Activated T-helper 9 cell treated with anti-CD3 and anti-CD28 coated beads, Interleukin-2, amount 50 U/mL, for 16 hours (primary cell): ENCODE measurements around the gene MBD3.
"Not testable (repeated sequence)": the region's sequence is repeated elsewhere in the genome, so short reads cannot be mapped to it uniquely, and the experiment has no call there.

ENCODE experiments used
- DNase-seq: peaks from one replicate; pipeline ENCODE4 v3.0.0-alpha.2; 2020; ENCODE audit warnings: low read depth

The MBD3 gene

DNA sequence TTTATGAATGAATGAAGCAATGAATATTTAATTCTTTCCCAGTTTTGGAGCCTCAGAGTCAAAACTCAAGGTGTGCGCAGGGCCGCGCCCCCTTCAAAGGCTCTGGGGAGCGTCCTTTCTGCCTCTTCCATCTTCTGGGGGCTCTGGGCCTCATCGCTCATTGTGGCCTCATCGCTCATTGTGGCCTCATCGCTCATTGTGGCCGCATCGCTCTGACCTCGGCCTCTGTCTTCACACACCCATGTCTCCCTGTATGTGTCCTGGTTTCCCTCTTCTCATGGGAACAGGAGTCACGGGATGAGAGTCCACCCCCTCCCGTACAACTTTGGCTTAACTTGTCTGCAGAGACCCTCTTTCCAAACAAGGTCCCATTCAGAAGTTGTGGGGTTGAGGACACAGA, 21.3 kb downstream of the MBD3 start:
- DNase-seq = no peak

DNA sequence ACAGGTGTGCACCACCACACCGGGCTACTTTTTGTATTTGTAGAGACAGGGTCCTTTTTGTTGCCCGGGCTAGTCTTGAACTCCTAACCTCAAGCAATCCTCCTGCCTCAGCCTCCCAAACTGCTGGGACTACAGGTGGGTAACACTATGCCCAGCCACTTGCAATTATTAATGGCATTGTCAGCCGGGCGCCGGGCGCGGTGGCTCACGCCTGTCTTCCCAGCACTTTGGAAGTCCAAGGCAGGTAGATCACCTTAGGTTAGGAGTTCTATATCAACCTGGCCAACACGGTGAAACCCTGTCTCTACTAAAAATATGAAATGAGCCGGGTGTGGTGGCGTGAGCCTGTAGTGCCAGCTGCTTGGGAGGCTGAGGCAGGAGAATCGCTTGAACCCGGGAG, 21.8 kb downstream of the MBD3 start:
- DNase-seq = no peak

DNA sequence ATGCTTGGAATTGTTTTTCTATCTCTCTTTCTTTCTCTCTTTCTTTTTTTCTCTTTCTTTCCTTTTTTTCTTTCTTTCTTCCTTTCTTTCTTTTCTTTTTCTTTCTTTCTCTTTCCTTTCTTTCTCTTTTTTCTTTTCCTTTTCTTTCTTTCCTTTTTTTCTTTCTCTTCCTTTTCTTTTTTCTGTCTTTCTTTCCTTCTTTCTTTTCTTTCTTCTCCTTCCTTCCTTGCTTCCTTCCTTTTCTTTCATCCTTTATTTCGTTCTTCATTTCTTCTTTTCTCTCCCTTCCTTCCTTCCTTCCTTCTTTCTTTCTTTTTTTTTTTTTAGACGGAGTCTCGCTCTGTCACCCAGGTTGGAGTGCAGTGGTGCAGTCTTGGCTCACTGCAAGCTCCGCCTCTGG, 22.7 kb downstream of the MBD3 start:
- no peak for DNase-seq

DNA sequence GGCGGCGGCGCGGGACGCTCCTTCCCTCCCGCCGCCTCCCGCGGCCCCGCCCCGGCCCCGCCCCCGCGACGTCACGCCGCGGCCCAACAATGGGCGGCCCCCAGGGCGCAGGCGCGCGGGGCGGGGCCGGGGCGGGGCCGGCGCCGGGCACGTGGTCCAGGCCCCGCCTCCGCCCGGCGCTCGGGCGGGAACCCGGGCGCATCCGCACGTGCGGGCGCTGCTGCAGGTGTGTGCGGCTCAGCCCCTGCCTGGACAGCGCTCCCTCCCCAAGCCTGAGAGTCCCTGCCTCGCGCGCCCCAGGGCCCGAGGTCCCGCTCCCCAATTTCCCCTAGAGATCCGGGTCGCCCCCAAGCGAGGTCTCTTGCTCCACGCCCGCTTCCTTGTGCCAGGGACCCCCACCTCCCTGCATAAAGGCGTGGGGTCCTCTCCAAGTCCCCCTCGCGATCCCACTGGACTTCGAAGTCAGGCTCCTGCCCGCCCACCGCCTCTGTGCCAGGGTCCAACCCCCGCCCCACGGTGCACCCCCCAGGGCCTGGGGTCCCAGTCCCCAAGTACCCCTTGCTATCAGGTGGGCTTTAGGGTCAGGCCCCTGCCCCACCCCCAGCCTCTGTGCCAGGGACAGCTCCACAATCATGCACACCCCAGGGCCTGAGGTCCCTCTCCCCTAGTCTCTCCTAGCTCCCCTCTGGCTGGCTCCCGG, 24.2 kb downstream of the MBD3 start, which contains the start of gene MEX3D:
TSS of gene MEX3D (minus strand) at position 6 of the 700 bp plus-strand sequence. CDS start 267 bp downstream, outside the sequence.
- peak; percentile 80 for DNase-seq

DNA sequence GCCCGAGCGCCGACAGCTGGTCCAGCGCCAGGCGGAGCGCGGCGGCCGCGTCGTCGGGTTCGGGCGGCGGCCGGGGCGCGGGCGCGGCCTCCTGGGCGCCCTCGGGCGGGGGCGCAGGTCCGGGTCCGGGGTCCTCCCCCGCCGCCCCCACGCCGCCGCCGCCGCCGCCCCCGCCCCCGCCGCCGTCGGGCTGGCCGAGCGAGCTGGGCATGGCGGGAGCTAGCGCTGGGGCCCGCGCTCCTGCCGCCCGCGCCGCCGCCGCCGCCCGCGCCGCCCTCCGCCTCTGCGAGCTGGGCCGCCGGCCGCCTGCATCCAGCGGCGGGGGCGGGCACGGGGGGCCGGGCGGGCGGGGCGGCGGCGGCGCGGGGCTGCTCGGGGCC, 24.8 kb downstream of the MBD3 start:
- no peak for DNase-seq

DNA sequence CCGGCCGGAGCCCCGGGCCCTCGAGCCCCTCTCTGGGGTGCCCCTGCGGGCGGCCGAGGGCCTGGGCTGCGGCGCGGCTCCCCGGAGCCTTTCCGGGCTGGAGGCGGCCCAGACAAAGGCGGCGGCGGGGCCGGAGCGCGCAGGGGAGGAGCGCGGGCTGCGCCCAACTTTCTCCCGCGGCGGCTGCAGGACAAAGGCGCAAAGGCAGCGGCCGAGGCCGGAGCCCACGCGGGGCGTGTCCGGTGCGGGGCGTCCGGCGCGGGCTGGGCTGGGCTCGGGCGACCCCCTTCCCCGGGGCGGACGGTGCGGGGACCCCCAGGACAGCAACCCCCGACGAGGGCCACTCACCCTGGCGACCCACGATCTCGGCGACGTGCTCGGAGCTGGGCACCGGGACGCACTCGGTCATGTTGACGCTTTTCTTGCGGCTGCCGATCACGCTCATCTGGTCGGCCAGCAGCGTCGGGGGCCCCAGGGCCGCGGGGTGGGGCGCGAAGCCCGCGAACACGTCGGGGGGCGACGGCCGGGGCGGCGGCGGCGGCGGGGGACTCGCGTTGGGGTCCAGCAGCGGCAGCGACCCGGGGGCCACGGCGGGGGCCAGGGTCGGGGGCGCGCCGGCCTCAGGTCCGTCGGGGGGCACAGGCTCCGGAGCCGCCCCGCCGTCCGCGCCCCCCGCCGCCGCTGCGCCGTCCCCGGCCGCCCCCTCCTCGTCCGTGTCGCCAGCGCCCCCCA, 25.4 kb downstream of the MBD3 start:
- no peak for DNase-seq

DNA sequence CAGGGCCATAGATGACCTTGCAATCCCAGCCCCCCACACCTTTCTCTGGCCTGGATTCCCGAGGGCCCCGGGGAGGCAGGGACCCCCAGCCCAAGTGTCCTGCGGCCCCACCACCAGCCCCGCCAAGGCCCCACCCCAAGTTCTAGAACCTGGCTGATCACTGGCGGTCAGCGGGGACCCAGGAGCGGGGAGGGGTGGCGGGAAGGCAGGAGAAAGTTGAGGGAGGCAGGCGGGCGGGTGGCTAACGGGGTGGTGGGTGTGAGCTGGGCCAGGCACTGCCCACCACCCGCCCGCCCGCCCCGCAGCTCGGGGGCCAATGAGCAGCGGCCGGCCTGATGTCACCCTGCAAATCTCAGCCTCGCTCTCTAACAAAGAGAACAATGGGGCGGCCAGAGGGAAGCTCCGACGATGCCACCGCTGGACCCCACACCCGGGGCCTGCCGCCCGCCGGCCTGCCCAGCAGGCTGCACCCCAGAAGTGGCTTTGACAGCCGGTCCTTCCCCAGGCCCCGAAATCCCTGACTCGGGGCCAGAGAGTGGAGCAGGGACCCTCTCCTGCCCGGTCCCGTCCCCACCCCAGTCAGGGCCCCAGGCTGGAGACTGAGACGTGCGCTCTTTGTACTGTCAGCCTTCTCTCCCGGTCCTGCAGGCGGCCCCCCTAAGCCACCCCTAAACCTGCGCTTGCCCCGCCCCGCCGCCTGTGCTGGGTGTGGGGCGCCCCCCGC, 26.1 kb downstream of the MBD3 start:
- no peak for DNase-seq

DNA sequence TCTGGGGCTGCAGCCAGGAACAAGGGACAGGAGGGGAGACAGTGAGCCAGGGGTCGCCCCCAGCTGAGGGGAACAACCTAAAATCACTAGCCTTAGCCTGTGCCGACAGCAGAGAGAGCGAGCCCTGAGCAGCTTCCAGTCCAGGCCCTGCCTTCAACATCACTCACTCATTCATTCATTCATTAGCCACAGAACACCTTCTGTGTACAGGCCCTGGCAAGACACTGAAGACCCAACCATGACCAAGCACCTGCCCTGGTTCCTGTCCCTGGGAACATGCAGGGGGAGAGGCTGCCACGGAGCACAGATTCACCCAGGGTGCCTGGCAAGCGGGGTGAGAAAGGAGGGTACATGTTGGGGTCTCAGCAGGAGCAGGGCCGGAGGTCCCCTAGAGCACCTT, 29.4 kb downstream of the MBD3 start:
- no peak for DNase-seq

DNA sequence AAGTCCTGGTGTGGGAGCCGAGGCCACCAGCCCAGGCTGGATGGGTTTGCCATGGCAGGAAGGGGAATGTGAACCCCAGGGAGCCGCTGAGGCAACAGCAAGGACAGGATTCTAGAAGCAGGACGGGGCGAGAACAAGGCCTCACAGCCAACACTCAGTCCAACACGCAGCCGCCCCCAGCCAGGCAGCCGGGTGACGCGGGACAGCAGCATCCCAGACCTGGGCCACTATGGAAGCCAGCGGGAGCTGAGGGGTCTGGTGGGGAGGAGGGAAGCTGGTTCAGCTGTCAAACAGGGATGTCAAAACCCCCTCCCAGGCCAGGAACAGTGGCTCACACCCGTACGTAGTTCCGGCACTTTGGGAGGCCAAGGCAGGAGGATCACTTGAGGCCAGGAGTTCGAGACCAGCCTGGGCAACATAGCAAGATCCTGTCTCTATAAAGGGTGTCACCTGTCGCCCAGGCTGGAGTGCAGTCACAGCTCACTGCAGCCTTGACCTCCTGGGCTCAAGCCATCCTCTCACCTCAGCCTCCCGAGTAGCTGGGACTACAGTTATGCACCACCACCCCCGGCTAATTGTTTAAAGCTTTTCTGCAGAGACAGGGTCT, 31.3 kb downstream of the MBD3 start:
- no peak for DNase-seq

DNA sequence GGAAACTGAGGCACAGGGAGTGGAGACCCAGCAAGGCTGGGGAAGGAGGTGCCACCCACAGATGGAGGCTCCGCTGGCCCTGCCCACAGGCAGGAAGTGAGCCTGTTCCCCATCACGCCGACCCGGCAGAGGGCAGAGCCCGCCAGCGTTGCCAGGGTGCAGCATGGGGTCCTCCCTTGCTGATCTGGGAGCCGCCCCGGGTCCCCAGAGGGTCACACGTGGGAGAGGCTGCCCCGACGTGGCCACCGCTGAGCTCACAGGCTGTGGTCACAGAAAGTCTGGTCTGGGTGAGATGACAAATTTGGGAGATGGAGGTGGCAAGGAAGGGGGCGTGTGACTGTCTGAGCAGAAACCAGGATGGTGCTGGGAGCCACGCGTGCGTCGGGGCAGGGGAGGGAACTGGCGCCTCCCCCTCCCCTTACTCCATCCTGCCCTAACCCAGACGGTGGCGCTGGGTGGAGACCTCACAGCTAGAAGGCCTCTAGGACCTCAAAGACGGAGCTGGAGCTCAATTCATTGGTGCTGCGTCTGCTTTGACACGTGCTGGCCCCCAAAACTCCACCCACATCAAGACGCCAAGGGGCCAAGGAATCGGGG, 32.3 kb downstream of the MBD3 start:
- no peak for DNase-seq

DNA sequence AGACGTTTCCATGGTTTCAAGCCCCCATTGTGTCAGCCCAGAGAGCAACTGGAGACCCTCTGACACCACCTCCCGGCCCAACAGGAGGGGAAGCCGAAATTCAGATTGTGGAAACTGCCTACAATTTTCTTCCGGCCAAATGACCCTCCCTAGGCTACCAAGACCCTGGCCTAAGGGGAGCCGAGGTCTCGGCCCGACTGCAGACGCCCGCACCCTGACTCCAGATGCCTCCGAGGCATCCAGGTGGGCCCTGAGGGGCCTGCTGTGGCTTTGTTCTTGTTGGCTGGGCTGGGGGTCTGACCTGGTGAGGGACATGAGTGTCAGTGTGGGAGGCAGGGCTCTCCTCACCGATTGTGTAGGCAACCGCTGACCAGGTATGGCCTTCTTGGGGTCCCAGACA, 34.1 kb downstream of the MBD3 start:
- no peak for DNase-seq

DNA sequence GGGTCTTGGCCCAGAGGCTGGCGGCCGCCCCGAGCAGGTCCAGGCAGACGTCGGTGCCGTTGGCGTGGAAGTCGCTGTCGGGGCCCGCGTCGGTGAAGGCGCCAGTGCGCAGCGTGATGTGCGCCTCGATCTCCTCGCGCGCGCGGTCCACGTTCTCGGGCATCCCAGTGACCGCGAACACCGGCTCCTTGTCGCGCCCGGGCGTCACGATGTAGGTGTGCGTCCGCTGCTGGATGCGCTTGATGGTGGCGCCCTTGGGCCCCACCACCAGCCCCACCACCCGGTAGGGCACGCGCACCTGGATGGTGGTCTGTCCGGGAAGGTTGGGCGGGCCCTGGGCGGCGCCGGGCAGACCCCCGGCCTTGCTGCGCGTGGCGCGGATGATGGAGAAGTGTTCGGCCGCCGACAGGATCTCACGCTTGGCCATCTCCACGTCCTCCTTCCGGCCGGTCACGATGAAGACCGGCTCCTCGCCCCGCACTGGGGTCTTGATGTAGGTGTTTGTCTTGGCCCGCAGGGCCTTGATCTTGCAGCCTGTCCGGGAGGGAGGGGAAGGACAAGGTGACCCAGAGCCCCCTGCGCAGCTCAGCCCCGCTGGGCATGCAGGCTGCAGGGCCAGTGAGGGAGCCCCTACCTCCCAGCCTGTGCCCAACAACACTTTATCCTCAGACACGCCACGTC, 36.1 kb downstream of the MBD3 start:
- DNase-seq = no peak

DNA sequence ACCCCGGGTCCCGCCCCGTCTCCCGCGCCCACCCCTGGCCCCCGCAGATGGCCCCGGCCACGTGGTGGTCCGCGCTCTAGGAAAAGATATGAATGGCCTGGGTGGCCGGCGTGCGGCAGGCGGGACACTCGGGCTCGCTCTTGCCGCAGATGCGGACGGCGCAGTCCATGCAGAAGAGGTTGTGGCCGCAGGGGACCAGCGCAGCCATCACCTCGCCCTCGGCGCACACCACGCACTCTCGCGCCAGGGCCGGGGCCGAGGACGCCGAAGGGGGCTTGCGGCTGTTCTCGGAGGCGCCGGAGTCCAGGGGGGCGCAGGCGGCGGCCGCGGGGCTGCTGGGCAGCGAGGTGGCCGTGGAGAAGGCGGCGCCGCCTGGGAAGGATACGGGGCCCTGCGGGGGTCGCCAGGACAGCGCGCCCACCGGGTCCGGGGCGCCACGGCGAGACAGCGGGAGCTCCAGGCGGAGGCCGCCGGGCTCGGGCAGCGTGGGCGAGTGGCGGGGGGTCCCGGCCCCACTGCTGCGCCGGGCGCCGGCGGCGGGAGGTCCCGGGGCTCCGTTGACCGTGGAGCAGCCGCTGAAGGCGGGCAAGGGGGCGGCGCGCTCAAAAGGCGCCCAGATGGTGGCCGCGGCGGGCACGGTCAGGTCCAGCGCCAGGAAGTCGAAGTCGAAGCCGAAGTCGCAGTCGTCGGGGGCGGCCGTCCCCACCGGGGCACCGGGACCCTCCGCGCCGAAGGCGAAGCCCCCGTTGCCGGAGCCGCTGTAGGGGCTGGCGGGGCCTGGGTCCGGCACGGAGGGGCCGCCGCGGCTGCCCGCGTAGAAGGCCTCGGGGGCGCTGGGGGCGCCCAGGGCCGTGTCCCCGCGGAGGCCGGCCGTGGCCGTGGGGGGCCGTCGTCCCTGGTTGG, 36.9 kb downstream of the MBD3 start:
- no peak for DNase-seq

DNA sequence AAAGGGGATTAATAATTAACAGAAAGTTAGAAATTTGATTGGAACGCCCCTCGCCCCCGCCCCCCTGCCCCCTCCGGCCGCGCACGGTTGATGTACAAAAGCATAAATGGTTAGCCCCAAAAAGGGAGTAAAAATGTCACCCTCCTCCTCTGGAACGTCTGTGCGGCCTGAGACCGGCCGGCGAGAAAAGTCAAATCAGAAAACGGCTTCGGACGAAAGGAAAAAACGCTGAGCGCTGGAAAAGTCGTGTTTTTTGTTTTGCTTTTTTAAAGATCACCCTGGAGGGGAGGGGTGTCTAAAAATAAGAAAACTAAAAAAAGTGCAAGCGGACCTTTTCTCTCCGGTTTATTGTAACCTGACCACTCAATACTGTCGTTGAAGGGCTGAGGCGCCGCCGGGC, 37.7 kb downstream of the MBD3 start:
- no peak for DNase-seq

DNA sequence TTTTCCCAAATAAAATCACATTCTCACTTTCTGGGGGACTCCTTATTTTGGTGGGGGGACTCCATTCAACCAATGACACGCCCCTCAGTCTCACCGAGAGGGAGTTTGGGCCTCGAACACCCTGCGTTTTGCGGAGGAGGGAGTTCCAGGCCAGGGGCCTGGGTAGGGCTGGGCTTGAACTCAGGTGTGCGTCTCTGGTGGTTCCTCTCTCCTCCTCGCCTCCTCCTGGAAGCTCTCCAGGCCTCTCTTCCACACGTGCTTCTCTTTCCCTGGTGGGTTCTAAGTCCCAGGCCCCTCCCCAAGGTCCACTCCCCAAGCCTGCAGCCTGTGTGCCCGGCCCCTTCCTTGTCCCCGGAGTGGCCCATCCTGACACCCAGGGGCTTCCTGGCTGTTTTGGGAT, 39.2 kb downstream of the MBD3 start:
- DNase-seq = no peak

DNA sequence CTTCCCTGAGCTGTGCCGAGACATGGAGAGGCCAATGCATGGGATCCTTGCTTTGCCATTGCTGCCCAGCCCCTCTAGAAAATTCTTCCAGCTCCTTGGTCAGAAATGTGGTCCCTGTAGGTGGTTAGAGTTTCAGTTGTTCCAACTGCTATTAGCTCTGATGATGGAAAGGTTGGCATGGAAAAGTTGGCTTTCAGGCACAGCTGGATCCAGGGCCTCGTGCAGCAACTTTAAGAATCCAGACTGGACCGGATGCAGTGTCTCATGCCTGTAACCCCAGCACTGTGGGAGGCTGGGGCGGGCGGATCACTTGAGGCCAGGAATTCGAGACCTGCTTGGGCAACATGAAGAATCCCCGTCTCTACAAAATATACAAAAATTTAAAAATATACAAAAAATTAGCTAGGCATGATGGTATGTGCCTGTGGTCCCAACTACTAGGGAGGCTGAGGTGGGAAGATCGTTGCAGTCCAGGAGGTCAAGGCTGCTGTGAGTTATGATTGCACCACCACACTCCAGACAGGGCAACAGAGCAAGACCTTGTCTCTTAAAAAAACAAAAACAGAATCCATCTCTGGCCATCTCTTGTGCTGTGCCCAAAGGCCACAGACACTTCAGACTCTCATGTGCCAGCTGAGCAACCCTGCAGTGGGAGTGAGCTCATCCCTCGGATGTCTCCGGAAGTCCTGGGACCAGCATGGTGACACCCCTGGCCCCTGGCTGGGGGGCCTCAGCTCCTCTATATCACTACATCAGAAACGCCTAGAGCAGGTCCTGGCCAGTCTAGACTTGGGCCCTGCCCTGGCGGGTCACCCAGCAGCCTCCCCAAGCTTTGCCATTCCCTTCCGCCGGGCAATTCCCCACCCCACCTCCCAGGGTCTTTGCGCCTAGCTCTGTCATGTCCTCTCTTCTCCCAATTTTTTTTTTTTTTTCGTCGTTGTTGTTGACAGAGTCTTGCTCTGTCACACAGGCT, 41.3 kb downstream of the MBD3 start:
- no peak for DNase-seq

DNA sequence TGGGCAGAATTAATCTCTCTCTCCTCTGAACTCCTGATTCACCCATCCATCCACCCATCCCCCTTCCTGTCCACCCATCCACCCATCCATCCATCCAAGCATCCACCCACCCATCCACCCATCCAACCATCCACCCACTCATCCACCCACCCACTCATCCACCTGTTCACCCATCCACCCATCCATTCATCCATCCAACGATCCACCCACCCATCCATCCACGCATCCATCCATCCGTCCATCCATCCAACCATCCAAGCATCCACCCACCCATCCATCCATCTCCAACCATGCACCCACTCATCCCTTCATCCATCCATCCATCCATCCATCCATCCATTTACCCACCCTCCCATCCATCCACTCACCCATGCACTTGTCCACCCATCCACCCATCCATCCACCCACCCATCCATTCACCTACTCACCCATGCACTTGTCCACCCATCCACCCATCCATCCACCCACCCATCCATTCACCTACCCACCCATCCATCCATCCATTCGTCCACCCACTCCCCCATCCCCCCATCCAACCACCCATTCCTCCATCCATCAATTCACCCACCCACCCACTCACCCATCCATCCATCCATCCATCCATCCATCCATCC, 43.2 kb downstream of the MBD3 start:
- no peak for DNase-seq

DNA sequence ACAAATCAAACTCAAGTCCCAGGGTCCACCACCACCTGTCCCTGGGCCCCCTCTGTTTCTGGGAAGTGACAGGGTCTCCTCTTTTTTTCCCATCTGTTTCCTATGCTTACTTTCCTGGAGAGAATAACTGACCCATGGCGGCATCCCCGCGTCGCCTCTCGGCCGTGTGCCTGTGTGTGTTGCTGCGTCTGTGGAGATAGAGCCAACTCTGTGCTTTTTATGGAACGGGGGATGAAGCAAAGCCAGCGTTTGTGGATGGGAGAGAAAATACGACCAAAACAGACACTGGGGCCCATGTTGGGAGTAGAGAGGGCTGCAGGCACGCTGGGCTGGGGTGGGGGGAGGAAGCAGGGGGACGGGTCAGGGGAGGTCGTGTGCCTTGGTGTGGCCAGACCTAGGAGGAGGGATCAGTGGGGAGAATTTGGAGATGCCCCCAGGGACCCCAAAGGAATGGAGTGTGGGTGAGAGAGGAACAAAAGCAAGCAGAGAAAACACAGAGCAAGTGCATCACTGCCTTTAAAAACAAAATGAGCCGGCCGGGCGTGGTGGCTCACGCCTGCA, 52.2 kb downstream of the MBD3 start:
- DNase-seq = no peak

DNA sequence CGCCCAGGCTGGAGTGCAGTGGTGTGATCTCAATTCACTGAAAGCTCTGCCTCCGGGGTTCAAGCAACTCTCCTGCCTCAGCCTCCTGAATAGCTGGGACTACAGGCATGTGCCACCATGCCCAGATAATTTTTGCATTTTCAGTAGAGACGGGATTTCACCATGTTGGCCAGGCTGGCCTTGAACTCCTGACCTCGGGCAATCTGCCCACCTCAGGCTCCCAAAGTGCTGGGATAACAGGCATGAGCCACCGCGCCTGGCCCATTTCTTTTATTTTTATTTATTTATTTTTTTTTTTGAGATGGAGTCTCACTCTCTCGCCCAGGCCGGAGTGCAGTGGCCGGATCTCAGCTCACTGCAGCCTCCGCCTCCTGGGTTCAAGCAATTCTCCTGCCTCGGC, 52.9 kb downstream of the MBD3 start:
- DNase-seq = not testable (repeated sequence)
